ENCODE results near the gene KCTD21. TPM values are rescaled to one million over a fixed set of nuclear protein-coding genes. Genes with fewer than 3 reads are reported as not detected.

The KCTD21 gene
- total RNA-seq, 1 experiment from 2014 or later = 3.0 TPM

GRCh38 chr11:78205691-78206090 is 17.3 kb upstream of the KCTD21 start:
- no peak overlapping the region for H3K4me2 ChIP-seq (ENCODE audit: low read length)
- H3K9me3 ChIP-seq (ENCODE audit: control insufficient read depth in 1 of 2, insufficient read depth in 1 of 2, low read depth in 1 of 2, low read length in 2 of 2) = no peaks in the 10 kb centered on the region
- TF ChIP-seq ELF1 (IDR thresholded peaks at IDR 0.05; ENCODE audit: borderline replicate concordance, low read depth) (no peak), RAD21 (IDR thresholded peaks at IDR 0.05; ENCODE audit: low read depth) (no peak), YY1 (IDR thresholded peaks at IDR 0.05; ENCODE audit: extremely low read depth, insufficient replicate concordance, low read depth, low read length) (no peak), SIN3A (IDR thresholded peaks at IDR 0.05; ENCODE audit: low read depth) (no peak), CEBPB (IDR thresholded peaks at IDR 0.05; ENCODE audit: low read depth) (no peak), REST (IDR thresholded peaks at IDR 0.05; ENCODE audit: low read depth) (no peak), EGR1 (IDR thresholded peaks at IDR 0.05; ENCODE audit: low read depth) (no peak), FOSL1 (IDR thresholded peaks at IDR 0.05; ENCODE audit: low read depth) (no peak), JUND (IDR thresholded peaks at IDR 0.05) (no peak), SP1 (IDR thresholded peaks at IDR 0.05; ENCODE audit: low read depth) (no peak), EZH2phosphoT487 (IDR thresholded peaks at IDR 0.05; ENCODE audit: borderline replicate concordance) (no peak), ZNF274 (IDR thresholded peaks at IDR 0.05; ENCODE audit: low read depth, low read length) (no peak)
- H4K20me1 ChIP-seq (ENCODE audit: insufficient read depth) = no peaks in the 10 kb centered on the region
- POLR2A ChIA-PET = no interaction called here
- no peak overlapping the region for H2AFZ ChIP-seq (ENCODE audit: low read depth, low read length, poor library complexity, severe bottlenecking)
- BruUV-seq (replicated peaks) = no TSS peak
- CTCF ChIA-PET = no interaction called here
- intact Hi-C loops (cut with micrococcal nuclease) = no loop called here
- ATAC-seq (no peak), DNase-seq (ENCODE audit: low read depth, low spot score) (no peak)
- H3K27me3 ChIP-seq (ENCODE audit: insufficient read depth, low read length) = no peaks in the 10 kb centered on the region
- no peak overlapping the region for H3K9ac ChIP-seq (ENCODE audit: low read length)
- no peaks in the 10 kb centered on the region for H3K9me2 ChIP-seq (ENCODE audit: insufficient read depth)
- H3K27ac ChIP-seq (ENCODE audit: low read depth, low read length) = no peak overlapping the region
- H3K4me1 ChIP-seq (ENCODE audit: control insufficient read depth in 1 of 2, insufficient read depth in 2 of 2, low read length in 2 of 2) = no peaks in the 10 kb centered on the region
- RAD21 ChIA-PET (ENCODE audit: low non-redundant PET in 1 of 2, low total read pairs in 2 of 2, uncharacterized antibody in 2 of 2, unreplicated experiment in 2 of 2) = no interaction called here
- H3K36me3 ChIP-seq (ENCODE audit: control insufficient read depth in 1 of 2, insufficient read depth in 2 of 2, low read length in 2 of 2) = peaks cover 0 to 5% of the 10 kb centered on the region in 2 experiments; a peak in 1 of 4 replicates
- H3K79me2 ChIP-seq (ENCODE audit: insufficient read depth, low read length) = no peaks in the 10 kb centered on the region
- no peak overlapping the region for H3K4me3 ChIP-seq (replicated peaks in 1 of 2; ENCODE audit: low read depth in 1 of 2, low read length in 2 of 2)

All from HCT116 (cell line).